ENCODE data around the gene UBE2QL1. TPM values are rescaled to one million over a fixed set of nuclear protein-coding genes. Genes with fewer than 3 reads are reported as not detected.

The UBE2QL1 gene
- total RNA-seq, 2 donors from 2014 or later: 5.6 to 7.8 TPM

DNA sequence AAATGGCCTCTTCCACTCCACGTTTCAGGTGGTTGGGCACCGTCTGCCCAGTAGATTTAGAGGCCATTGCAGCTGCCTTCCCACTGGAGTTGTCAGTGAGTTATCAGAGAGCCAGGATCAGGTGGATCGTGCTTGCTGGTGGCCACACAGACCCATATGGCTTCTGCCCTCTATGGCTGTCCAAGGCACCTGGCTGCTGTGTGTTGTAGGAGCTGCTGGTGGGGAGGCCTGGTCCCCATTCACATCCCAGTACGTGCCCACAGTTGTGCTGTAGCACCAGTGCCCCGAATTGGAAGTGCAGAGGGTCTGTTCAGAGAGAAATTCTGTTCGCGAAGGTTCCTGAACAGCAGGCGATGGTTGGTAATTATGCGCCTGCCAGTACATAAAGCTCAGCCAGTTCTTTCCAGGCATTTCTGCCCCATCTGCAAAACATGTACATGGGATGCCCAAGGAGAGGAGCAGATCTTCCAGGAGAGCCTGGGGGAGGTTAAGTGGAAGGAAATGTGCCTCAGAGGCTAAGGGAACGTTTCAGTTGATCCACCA, 41.1 kb downstream of the UBE2QL1 start:
- ATAC-seq: no peak
- intact Hi-C loops (cut with DNase I): no loop called here
- no peak for DNase-seq

DNA sequence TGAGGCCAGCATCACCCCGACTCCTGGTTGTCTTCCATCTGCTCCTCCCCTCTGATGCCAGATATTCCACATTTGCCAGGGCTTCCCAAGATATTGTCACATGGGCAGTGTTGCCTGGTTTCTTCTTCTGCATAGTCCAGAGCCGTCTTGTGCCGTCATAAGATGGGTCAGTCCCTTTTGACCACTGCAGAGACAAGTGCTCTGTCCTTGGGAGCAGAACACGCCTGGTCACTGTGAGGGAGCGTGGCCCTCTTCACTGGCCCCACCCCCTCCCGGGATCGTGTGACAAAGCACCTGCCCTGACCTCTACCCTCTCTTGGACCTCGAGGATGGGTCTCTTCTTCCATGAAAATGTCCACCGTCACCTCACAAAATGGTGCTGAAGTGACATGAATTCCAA, 41.6 kb downstream of the UBE2QL1 start:
- ATAC-seq: no peak
- DNase-seq: no peak
- intact Hi-C loops (cut with DNase I): no loop called here

DNA sequence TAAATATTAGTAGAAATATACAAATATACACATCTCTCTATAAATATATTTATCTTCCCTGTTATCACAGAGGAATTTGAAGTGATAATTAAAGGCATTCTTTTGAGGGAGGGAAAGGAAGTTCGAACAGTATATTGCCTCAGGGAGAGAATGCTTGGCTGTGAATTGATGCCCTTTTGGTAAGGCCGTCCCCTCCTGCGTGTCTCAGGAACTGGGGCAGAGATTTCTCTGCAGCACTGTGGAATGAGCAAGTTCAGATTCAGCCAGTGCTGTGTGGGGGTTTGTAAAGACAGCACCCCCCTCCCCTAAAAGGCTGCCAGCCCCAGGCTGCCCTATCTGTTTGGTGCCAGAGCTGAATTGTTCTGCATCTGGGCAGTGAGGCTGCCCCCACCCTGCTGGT, 42.0 kb downstream of the UBE2QL1 start:
- ATAC-seq: no peak
- DNase-seq: no peak
- intact Hi-C loops (cut with DNase I): no loop called here

DNA sequence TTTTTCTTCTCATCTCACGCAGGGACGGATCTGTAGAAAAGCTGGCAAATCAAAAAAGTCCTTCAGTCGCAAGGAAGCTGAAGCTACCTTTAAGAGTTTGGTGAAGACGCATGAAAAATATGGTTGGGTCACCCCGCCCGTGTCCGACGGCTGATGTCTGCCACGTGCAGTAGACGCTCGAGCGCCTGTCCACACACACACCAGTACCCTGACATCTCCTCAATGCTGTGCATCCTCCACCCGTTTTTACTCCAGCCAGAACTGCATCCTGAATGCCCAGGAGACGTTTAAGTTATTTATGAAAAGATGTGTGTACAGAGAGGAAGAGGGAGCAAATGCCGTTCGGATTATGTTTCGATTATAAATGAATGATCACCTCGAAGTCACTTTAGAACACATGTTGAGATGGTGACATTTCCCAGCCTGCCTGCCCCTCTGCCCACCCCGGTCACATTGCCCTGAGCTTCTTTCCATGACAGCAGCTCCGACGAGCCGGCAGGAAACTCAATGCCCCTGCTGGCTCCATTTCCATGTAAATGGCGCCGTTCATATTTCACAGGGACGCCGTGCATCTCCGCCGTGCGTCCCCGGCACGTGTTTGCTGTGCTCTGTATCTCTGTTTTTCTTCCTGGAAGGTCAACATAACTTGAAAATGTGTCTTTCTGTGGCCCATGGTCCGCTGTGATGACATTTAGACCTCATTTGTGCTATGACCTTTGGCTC, 42.7 kb downstream of the UBE2QL1 start:
- DNase-seq (no peak), ATAC-seq (no peak)
- intact Hi-C loops (cut with DNase I): no loop called here

DNA sequence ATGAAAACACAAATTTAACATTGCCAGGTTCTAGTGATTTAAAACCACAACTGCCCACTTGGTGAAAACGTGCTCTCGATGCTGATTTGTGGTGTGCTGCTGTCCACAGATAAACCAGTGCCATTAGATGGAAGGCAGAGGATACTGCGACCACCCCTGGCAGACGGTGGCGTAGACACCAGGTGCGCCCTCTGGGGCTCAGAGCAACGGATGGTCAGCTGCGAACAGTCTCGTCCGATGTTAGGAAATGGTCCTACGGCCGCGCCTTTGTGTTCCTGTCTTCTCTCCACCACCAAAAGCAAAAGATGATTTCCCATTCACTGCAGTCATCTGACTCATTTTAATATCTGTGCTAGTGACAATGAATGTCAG, 43.2 kb downstream of the UBE2QL1 start:
- DNase-seq (no peak), ATAC-seq (no peak)
- intact Hi-C loops (cut with DNase I): no loop called here

DNA sequence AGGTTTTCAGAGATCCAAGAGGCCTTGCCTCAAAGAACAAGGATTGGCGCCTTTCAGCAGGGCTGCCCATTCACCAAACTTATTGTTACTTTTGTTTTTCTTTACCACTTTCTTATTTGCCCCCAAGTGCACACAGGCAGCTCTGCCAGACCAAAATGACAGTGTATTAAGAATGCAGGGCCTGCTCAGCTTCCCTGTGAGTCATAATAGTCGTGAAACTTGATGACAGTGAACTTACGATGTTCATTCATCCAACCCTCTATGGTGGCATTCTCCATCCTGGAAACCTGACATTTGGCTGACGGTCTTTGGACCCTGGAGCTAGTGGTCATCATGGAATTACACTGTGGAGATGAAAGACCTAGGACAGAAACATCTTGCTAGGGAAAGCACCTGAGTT, 44.3 kb downstream of the UBE2QL1 start:
- ATAC-seq: no peak
- intact Hi-C loops (cut with DNase I): no loop called here

DNA sequence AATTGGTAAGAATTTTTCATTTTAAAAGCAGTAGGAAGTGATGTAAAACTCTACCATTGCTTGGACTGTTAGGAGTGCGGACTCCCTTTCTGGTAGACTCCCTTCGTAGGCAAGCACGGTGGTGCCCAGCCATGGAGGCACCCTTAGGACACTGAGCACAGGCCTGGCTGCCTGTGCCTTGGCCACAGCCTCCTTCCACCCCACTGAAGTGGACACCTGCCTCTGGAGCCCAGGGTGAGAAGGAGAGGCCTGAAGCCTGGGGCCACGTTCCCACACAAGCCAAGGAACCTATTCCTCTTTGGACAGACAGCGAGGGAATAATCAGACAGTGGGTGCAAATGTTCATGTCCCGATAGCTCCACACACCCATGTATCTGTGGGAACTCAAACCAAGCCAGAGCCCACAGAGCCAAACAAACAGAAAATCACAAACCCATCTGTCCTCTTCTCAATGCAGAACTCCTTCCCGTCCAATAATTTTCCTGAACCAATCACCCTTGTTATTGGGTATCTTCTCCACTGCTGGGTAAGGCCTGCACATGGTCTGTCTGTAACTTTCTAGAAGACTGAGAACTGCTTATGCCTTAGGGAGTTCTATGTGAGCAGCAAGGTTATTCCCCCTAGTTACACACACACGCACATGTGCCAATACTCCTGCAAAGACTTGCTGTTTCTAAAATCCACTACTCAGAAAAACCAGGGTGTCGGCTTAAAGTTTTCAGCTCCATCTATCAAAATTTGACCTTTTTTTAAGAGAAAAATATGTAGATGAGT, 45.2 kb downstream of the UBE2QL1 start:
- DNase-seq: no peak
- intact Hi-C loops (cut with DNase I): no loop called here
- ATAC-seq: no peak

More for the DNA sequence above, 44.3 kb downstream of the UBE2QL1 start:
- DNase-seq: no peak

DNA sequence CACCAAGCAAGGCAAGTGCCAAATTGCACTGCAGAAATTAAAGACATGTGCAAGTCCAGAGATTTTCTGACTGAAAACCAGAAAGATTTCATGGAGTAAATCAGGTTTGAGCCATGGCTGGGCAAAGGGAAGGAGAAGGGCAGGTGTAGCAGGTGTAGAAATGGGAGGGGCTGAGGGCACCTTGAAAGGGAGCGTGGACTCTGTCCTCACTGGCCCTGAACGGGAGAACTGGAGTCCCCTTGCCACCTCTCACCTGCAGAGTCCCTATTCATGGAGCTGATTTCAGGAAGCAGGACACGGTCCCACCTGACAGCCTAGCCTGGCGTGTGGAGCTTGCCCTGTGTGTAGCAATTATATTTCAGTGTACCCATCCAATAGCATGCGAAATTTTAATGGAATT, 46.3 kb downstream of the UBE2QL1 start:
- intact Hi-C loops (cut with DNase I): no loop called here
- ATAC-seq (no peak), DNase-seq (no peak)

DNA sequence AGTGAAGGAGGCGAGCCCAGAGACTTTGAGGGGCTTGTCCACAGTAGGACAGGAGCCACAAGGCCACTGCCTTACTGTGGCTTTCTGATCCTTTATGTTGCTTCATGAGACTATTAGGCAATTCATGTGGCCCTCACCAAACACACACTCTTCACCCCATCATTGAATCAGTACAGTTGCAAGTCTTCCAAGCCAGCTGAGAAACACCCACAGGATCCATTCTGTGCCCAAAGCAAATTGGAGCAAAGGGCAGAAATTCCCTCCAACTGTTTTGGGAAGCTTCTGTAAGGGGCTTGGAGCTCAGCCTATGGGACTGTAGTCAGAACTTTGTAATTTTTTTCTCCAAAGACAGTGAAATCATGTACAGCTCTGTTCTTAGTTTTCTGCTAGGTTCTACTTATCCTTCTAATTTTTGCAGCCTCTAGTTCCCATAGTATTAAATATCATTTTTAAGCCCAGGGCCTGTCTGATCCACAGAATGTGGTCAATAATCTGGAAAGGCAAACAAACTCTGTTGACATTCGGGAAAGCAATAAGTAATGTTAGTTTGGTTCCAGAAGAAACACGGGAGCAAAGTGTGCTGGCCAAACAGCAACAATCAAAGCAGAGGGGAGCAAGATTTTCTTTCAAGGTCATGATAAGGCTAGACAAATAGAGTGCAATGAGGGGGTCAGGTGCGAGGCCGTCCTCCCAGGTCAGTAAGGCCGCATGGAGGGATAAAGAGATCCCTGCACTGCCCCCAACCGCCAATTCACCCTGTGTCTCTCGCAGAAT, 47.0 kb downstream of the UBE2QL1 start:
- DNase-seq (no peak), ATAC-seq (no peak)
- intact Hi-C loops (cut with DNase I): no loop called here

DNA sequence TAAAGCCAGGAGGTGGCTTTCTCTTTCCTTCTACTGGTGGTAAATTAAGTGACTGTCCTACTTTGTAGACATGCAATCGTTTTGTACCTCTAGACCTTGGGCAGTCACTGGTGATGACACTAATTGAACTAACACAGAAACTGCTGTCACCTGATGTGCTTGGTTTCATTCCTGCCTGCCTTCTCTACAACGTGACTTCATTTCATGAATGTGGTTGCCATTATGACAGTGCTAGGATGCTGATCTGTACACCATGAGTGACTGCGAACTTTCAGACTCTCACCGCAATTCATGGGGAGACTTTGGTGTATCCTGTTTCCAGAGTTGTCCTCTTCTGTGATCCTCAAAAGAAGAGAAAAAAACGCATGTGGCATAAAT, 47.5 kb downstream of the UBE2QL1 start:
- no peak for DNase-seq
- intact Hi-C loops (cut with DNase I): no loop called here
- no peak for ATAC-seq

DNA sequence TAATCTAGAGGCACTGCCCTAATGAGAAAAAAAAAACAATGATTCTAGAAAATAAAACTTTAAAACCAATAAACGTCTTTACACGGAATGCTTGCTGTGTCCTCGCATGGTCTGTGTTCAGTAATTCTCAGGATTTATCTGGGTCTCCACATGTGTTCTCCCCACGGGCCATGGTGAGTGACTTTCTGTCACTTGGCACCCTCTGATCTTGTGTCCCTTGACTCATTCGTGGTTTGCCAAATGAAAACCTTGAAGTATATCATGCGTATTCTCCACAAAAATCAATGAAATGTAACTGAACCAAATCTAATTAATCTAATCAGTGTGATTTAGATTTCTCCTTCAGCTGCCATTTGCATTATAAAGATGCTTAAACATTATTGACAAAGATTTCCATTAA, 48.0 kb downstream of the UBE2QL1 start:
- no peak for ATAC-seq
- DNase-seq: no peak
- intact Hi-C loops (cut with DNase I): no loop called here

DNA sequence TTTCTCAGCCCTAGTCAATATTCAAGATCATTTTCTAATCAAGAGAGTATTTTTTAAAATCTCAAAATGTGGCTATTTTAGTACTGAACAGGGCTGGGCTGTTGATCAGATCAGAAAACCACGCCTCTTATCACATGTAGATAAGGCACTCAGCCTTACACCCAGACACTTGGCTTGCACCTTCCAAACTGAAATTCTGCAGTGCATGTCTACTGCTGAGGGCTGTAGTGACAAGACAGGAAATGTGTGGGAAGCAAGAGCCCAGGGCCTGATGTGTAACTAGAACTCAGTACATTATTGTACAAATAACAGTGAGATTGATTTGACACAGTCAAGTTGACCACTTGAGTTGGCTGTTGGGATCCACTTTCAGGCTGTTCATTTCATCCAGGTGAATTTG, 48.6 kb downstream of the UBE2QL1 start:
- ATAC-seq: peak in 1 of 2 donors; percentile 54
- intact Hi-C loops (cut with DNase I): no loop called here

DNA sequence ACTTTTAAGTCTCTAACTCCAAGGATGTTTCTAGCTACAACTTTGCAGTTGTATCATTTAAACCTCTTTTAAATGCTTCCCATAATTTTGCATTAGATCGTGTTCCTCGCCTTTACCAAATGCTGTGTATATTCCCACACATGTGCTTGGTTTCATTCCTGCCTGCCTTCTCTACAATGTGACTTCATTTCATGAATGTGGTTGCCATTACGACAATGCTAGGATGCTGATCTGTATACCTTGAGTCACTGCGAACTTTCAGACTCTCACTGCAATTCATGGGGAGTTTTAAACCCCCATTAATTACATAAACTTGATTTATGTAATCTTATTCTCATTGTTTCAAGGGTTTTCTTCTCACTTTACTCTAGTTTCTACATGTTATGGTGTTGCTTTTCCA, 50.3 kb downstream of the UBE2QL1 start:
- ATAC-seq: no peak
- intact Hi-C loops (cut with DNase I): no loop called here
- DNase-seq: no peak

More for the DNA sequence above, 48.6 kb downstream of the UBE2QL1 start:
- DNase-seq: no peak

DNA sequence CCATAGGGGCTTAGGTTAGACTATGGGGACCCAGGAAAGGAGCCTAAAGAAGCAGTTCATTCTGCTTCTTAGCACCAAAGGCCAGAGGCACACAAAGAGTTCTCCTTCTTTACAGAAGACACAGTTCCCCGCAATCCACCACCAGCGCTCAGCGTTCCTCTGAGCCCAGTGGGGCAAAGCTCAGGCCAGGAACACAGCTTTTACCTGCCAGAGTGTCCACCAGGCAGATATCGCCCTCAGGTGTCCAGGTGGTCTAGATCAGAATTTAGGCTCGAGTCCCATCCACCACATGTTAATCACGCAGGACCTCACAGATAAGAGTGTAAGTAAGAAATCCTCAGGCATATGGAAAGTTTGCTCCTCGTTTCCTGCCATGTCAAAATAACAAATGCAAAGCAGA, 53.0 kb downstream of the UBE2QL1 start:
- DNase-seq (no peak), ATAC-seq (no peak)
- intact Hi-C loops (cut with DNase I): no loop called here

DNA sequence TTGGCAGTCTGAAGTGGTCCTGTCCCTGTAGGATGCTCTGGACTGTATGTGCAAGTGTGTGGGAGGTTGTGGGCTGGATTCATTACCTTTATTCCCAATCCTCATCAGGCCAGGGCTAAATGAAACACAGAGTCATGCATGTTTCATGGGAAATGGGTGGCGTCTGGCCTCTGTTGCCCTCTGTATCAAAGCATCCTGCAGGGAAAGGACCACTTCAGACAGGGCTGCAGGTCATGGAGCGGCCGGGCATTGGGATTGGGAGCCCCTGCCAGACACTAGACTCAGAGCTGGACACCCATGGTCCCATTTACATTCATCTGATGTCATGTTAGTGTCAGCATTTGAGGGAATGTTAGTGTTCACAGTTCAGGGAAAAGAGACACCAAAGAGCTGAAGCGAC, 53.8 kb downstream of the UBE2QL1 start:
- ATAC-seq: no peak
- intact Hi-C loops (cut with DNase I): no loop called here
- no peak for DNase-seq

DNA sequence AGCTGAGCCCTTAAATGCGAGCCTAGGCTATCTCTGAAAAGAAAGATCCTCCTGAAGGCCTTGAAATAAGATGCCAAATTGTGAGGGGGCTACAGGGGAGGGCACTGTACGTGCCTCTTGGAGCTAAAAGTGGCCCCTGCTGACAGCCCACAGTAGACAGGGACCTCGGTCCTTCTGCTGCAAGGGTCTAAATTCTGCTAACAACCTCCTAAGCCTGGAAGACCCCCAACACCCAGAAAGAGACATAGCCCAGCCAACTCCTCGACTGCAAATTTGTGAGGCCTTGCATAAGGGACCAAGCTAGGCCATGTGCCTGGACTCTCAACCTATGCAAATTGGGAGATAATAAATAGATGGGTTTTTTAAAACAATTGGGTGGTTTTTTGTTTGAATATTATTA, 54.7 kb downstream of the UBE2QL1 start:
- no peak for DNase-seq
- no peak for ATAC-seq
- intact Hi-C loops (cut with DNase I): no loop called here

DNA sequence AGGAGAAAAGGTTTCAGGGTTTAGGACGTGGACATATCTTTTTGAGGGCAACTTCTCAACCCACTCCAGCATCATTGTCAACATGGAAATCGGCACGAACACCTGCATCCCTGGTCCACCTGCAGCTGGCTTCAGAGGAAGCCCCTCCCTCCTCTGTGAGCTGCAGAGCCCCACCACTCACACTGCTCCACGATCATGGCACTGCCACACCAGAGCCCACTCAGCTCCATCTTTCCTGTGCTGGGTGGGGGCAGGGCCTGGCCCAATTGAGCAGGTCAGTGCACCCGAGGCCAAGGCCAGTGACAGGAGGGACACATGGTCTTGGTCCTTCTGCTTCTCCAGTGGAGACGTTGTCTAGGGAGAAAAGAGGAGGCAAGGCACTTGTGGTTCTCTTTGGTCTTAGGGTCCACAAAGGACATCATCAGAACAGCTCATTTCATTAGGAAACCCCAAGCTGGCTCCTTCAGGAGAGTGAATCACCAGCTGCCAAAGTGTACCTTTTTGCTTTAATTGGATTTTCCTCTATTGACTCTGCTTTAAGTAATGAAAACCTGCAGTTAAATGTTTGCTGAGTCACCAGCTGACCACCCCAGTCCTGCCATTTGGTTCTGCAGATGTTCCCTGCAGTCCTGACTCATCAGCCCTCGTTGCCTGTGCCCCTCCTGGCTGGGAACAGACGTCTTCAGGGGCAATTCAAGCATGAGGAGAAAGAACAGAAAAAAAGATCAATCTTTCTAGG, 56.2 kb downstream of the UBE2QL1 start:
- ATAC-seq: no peak
- intact Hi-C loops (cut with DNase I): no loop called here
- no peak for DNase-seq

DNA sequence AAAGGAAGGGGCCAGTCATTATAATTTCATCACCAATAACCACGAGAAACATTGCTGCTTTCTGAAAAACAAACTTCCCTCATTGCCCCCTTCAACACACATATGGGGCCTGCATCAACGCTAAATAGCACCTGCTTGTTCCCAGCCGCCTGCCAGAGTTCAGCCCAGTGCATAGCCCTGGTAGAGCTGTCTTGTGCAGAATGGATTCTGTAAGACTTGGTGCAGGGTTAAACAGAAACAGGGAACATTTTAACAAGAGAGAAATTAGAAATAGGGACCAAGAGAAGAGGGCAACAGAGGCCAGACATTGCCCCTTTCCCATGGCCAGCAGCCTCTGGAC, 56.7 kb downstream of the UBE2QL1 start:
- ATAC-seq (no peak), DNase-seq (no peak)
- intact Hi-C loops (cut with DNase I): no loop called here

DNA sequence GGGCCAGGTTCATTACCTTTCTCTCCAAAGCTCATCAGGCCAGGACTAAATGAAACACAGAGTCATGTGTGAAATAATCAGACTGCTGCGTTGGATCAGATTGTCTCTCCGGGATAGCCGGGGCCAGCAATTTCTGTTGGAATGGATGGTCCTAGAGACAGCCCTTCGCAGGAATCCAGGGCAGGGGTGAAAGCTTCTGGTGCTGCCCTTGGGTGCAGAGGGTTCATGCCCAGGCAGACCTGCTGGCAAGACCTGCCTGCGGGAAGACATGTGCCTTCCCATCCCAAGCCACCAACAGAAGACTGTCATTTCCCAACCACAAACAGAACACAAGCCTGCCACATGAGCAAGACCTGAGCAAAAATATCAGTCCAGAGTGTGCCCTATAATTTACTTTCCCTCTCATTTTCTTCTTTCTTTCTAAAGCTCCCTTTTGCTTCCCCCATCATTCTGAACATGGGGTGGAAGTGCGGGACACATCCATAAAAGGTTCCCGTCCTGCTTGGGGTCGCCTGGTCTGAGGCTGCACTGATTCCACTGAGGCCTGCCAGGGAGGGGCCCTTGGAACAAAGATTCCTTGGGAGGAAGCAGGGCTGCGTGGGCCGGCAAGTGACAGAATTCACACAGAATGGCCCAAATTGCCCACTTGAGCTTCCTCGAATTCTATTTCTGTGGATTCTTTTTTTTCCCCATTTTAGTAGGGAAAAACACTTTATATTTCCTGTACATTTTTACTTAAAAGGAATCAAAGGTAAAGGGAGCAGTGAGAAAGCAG, 57.3 kb downstream of the UBE2QL1 start:
- DNase-seq: no peak
- intact Hi-C loops (cut with DNase I): no loop called here
- no peak for ATAC-seq
